Measurements from ENCODE around the gene SGMS1.

DNA sequence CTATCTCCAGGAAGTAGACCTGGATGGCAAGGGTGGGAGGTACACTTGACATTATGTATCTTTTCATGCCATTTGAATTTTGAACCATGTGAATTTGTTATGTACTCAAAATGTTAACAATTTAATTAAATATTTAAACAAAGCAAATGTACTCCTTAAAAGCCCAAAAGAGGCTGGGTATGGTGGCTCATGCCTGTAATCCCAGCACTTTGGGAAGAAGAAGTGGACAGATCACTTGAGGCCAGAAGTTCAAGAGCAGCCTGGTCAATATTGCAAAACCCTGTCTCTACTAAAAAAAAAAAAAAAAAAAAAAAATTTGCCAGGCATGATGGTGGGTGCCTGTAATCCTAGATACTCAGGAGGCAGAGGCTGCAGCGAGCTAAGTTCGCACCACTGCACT, 235.6 kb downstream of the SGMS1 start:
- TF ChIP-seq, protein P1, sequence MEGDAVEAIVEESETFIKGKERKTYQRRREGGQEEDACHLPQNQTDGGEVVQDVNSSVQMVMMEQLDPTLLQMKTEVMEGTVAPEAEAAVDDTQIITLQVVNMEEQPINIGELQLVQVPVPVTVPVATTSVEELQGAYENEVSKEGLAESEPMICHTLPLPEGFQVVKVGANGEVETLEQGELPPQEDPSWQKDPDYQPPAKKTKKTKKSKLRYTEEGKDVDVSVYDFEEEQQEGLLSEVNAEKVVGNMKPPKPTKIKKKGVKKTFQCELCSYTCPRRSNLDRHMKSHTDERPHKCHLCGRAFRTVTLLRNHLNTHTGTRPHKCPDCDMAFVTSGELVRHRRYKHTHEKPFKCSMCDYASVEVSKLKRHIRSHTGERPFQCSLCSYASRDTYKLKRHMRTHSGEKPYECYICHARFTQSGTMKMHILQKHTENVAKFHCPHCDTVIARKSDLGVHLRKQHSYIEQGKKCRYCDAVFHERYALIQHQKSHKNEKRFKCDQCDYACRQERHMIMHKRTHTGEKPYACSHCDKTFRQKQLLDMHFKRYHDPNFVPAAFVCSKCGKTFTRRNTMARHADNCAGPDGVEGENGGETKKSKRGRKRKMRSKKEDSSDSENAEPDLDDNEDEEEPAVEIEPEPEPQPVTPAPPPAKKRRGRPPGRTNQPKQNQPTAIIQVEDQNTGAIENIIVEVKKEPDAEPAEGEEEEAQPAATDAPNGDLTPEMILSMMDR (conservative IDR thresholded peaks at IDR 0.05; ENCODE audit: low read depth in 2 of 2): no peak
- no peak for TF ChIP-seq NANOG (IDR thresholded peaks at IDR 0.05; ENCODE audit: borderline replicate concordance)
- TF ChIP-seq, protein P2, sequence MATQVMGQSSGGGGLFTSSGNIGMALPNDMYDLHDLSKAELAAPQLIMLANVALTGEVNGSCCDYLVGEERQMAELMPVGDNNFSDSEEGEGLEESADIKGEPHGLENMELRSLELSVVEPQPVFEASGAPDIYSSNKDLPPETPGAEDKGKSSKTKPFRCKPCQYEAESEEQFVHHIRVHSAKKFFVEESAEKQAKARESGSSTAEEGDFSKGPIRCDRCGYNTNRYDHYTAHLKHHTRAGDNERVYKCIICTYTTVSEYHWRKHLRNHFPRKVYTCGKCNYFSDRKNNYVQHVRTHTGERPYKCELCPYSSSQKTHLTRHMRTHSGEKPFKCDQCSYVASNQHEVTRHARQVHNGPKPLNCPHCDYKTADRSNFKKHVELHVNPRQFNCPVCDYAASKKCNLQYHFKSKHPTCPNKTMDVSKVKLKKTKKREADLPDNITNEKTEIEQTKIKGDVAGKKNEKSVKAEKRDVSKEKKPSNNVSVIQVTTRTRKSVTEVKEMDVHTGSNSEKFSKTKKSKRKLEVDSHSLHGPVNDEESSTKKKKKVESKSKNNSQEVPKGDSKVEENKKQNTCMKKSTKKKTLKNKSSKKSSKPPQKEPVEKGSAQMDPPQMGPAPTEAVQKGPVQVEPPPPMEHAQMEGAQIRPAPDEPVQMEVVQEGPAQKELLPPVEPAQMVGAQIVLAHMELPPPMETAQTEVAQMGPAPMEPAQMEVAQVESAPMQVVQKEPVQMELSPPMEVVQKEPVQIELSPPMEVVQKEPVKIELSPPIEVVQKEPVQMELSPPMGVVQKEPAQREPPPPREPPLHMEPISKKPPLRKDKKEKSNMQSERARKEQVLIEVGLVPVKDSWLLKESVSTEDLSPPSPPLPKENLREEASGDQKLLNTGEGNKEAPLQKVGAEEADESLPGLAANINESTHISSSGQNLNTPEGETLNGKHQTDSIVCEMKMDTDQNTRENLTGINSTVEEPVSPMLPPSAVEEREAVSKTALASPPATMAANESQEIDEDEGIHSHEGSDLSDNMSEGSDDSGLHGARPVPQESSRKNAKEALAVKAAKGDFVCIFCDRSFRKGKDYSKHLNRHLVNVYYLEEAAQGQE (IDR thresholded peaks at IDR 0.05; ENCODE audit: unreplicated experiment): no peak
- no peak for TF ChIP-seq EZH2 (IDR thresholded peaks at IDR 0.05; ENCODE audit: low read depth, unreplicated experiment)
- TF ChIP-seq, protein P3, sequence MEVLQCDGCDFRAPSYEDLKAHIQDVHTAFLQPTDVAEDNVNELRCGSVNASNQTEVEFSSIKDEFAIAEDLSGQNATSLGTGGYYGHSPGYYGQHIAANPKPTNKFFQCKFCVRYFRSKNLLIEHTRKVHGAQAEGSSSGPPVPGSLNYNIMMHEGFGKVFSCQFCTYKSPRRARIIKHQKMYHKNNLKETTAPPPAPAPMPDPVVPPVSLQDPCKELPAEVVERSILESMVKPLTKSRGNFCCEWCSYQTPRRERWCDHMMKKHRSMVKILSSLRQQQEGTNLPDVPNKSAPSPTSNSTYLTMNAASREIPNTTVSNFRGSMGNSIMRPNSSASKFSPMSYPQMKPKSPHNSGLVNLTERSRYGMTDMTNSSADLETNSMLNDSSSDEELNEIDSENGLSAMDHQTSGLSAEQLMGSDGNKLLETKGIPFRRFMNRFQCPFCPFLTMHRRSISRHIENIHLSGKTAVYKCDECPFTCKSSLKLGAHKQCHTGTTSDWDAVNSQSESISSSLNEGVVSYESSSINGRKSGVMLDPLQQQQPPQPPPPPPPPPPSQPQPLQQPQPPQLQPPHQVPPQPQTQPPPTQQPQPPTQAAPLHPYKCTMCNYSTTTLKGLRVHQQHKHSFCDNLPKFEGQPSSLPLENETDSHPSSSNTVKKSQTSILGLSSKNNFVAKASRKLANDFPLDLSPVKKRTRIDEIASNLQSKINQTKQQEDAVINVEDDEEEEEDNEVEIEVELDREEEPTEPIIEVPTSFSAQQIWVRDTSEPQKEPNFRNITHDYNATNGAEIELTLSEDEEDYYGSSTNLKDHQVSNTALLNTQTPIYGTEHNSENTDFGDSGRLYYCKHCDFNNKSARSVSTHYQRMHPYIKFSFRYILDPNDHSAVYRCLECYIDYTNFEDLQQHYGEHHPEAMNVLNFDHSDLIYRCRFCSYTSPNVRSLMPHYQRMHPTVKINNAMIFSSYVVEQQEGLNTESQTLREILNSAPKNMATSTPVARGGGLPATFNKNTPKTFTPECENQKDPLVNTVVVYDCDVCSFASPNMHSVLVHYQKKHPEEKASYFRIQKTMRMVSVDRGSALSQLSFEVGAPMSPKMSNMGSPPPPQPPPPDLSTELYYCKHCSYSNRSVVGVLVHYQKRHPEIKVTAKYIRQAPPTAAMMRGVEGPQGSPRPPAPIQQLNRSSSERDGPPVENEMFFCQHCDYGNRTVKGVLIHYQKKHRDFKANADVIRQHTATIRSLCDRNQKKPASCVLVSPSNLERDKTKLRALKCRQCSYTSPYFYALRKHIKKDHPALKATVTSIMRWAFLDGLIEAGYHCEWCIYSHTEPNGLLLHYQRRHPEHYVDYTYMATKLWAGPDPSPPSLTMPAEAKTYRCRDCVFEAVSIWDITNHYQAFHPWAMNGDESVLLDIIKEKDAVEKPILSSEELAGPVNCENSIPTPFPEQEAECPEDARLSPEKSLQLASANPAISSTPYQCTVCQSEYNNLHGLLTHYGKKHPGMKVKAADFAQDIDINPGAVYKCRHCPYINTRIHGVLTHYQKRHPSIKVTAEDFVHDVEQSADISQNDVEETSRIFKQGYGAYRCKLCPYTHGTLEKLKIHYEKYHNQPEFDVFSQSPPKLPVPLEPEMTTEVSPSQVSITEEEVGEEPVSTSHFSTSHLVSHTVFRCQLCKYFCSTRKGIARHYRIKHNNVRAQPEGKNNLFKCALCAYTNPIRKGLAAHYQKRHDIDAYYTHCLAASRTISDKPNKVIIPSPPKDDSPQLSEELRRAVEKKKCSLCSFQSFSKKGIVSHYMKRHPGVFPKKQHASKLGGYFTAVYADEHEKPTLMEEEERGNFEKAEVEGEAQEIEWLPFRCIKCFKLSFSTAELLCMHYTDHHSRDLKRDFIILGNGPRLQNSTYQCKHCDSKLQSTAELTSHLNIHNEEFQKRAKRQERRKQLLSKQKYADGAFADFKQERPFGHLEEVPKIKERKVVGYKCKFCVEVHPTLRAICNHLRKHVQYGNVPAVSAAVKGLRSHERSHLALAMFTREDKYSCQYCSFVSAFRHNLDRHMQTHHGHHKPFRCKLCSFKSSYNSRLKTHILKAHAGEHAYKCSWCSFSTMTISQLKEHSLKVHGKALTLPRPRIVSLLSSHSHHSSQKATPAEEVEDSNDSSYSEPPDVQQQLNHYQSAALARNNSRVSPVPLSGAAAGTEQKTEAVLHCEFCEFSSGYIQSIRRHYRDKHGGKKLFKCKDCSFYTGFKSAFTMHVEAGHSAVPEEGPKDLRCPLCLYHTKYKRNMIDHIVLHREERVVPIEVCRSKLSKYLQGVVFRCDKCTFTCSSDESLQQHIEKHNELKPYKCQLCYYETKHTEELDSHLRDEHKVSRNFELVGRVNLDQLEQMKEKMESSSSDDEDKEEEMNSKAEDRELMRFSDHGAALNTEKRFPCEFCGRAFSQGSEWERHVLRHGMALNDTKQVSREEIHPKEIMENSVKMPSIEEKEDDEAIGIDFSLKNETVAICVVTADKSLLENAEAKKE (CRISPR knock-in tag; IDR thresholded peaks at IDR 0.05): no peak
- TF ChIP-seq POLR2AphosphoS5 (IDR thresholded peaks at IDR 0.05; ENCODE audit: low read depth): no peak
- no peak for TF ChIP-seq ZNF114 (CRISPR knock-in tag; IDR thresholded peaks at IDR 0.05)
- TF ChIP-seq CREB1 (CRISPR knock-in tag; IDR thresholded peaks at IDR 0.05; ENCODE audit: low read depth): no peak
- TF ChIP-seq EZH2phosphoT487 (IDR thresholded peaks at IDR 0.05; ENCODE audit: unreplicated experiment): no peak
- TF ChIP-seq ZNF331 (CRISPR knock-in tag; IDR thresholded peaks at IDR 0.05; ENCODE audit: low read depth): no peak
- no peak for TF ChIP-seq STAT1 (IDR thresholded peaks at IDR 0.05; ENCODE audit: unreplicated experiment)
- no peak for TF ChIP-seq JUNB (IDR thresholded peaks at IDR 0.05; ENCODE audit: unreplicated experiment)
